Epithelial cell of alveolus of lung (primary cell): ENCODE results near the gene MCM8. TPM values are rescaled to one million over a fixed set of nuclear protein-coding genes. Genes with fewer than 3 reads are reported as not detected.

Experiments
- total RNA-seq: library from RNA; depleted of rRNA; stranded (reverse); fragments of >200 nt; gene quantifications from 2 replicates; pipeline ENCODE4 v1.2.1, GENCODE V29; 2015

Gene MCM8
- 4.2 and 7.9 TPM in 2 replicates for total RNA-seq

DNA sequence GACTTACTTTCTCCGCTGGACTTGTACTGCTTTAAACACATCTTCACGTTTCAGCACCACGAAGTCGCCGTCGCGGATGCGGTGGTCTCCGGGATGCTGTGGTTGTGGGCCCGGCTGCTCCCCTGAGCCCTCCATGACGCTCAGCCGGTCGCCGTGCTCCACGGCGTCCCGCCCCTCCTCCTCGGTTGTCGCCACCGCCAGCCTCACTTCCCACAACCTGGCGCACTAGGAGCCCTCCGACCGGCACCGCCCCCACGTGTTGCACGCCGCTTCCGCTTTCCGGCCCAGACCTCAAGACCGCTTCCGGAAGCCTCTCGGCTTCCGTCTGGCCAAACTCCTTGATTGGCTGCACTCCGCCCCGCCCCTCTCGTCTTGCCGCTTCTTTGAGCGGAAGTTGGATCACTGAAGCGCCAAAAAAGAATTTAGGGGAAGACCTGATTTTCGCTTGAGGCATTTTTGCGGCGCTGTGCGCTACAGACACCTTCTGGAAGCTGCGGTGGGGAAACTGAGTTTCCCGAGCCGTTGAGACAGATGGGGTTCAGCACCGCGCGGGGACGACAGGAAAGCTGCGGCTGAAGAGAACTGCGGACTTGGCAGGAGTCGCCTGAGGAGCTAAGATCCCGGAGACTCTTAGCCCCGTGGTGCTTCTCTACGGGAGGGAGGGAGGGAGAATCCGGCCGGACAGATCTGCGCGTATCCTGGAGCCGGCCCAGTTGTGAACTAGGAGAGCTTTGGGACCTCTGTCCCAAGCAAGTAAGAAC lies at the start of gene MCM8, which contains the start of gene TRMT6:
Gene MCM8, plus strand, starts transcription at position 382 of the 761 bp plus-strand sequence. CDS start 1,364 bp downstream, outside the sequence.
Gene TRMT6, minus strand, starts transcription at position 263 of the 761 bp plus-strand sequence. Its CDS starts 128 bp downstream, at position 135.

Other genes starting within 250 kb of the MCM8 start
- 2.7 and 8.1 TPM in 2 replicates for gene SHLD1, start 200.3 kb upstream of the MCM8 start, total RNA-seq
- gene CHGB, start 39.1 kb upstream of the MCM8 start, total RNA-seq: 0.08 and 0.13 TPM in 2 replicates
- 9.0 and 11.0 TPM in 2 replicates for gene TRMT6, start 119 bp upstream of the MCM8 start, total RNA-seq
- gene CRLS1, start 55.5 kb downstream of the MCM8 start, total RNA-seq: 26.8 and 40.1 TPM in 2 replicates
- 0.26 TPM in 1 of 2 replicates, not detected in the other for gene LRRN4, start 103.4 kb downstream of the MCM8 start, total RNA-seq
- 0.88 and 13.2 TPM in 2 replicates for gene FERMT1, start 172.4 kb downstream of the MCM8 start, total RNA-seq